Natural killer cell (primary cell): Measurements from ENCODE around the gene MXRA7. TPM values are rescaled to one million over a fixed set of nuclear protein-coding genes. Genes with fewer than 3 reads are reported as not detected.

Experiments used
- ATAC-seq, 3 donors: fragments of 150-1000 bp in 2 of 3; fragments of 200-7000 bp in 1 of 3; cut with Tn5 transposase; 1 replicate in 1 of 3; 2 replicates in 2 of 3; pipeline ENCODE4 v1.10.0; 2021; ENCODE audit warnings: mild to moderate bottlenecking in 2 of 3, moderate library complexity in 2 of 3
- DNase-seq, 2 donors: peaks; one replicate each; pipeline versions ENCODE4 v3.0.0 to v3.0.0-alpha.2; 2013 to 2021; ENCODE audit warnings: mixed read lengths in 1 of 2
- H3K27ac ChIP-seq: one replicate; pipeline ENCODE4 v1.5.1; 2013; ENCODE audit warnings: mild to moderate bottlenecking, low read length
- H3K27me3 ChIP-seq: one replicate; pipeline ENCODE4 v1.6.1; 2013; ENCODE audit warnings: low read length; ENCODE audit not compliant: control insufficient read depth, insufficient read depth
- H3K36me3 ChIP-seq: one replicate; pipeline ENCODE4 v1.6.1; 2013; ENCODE audit warnings: low read length; ENCODE audit not compliant: control insufficient read depth, insufficient read depth
- H3K4me1 ChIP-seq: one replicate; pipeline ENCODE4 v1.6.1; 2013; ENCODE audit warnings: low read length; ENCODE audit not compliant: control insufficient read depth, insufficient read depth
- H3K4me3 ChIP-seq: one replicate; pipeline ENCODE4 v1.5.1; 2013; ENCODE audit warnings: low read length
- H3K9me3 ChIP-seq: one replicate; pipeline ENCODE4 v1.6.1; 2013; ENCODE audit warnings: low read length; ENCODE audit not compliant: control insufficient read depth, insufficient read depth
- H3K27ac Mint-ChIP-seq, 2 donors: one replicate each; pipeline ENCODE4 v1.8.0; 2022; ENCODE audit warnings: mild to moderate bottlenecking in 2 of 2, mixed read lengths in 2 of 2, moderate library complexity in 1 of 2
- H3K27me3 Mint-ChIP-seq, 2 donors: one replicate each; pipeline ENCODE4 v1.8.0; 2022; ENCODE audit warnings: low read depth in 2 of 2, mixed read lengths in 2 of 2
- H3K36me3 Mint-ChIP-seq: one replicate; pipeline ENCODE4 v1.8.0; 2022; ENCODE audit warnings: mixed read lengths
- H3K4me1 Mint-ChIP-seq, 2 donors: one replicate each; pipeline ENCODE4 v1.8.0; 2022; ENCODE audit warnings: mixed read lengths in 2 of 2
- H3K4me3 Mint-ChIP-seq: one replicate; pipeline ENCODE4 v1.8.0; 2022; ENCODE audit warnings: mild to moderate bottlenecking, moderate library complexity, mixed read lengths
- H3K9me3 Mint-ChIP-seq, 2 donors: one replicate each; pipeline ENCODE4 v1.8.0; 2022; ENCODE audit warnings: mixed read lengths in 2 of 2
- CTCF ChIP-seq: fragments of 200-600 bp; IDR thresholded peaks from one replicate; pipeline ENCODE4 v1.8.0; 2022; ENCODE audit warnings: antibody characterized with exemption
- WGBS: methylation state at CpG from one replicate; pipeline ENCODE4 v1.1.7; 2013; ENCODE audit warnings: missing lambda C conversion rate; ENCODE audit not compliant: insufficient coverage; 5-methylcytosine and 5-hydroxymethylcytosine counted together
- intact Hi-C: fragments of 100-400 bp; cut with micrococcal nuclease; formaldehyde crosslinking; loops from one replicate; pipeline ENCODE4 v1.14.2; 2022
- total RNA-seq, 4 donors: library from RNA; stranded (reverse); fragments of 120-200 nt in 1 of 4; gene quantifications; one replicate each; pipeline versions ENCODE4 v1.2.3 to v1.2.4, GENCODE V29; 2013 to 2022

Gene MXRA7
- total RNA-seq, 3 donors from 2014 or later (not counting 1 experiment from before 2014, with no cell fraction given), result 31.6 to 47.6 (median 46.5) TPM

GRCh38 chr17:76738468-76738850, 27.7 kb upstream of the MXRA7 start:
- Mint-ChIP-seq H3K4me3 (peak overlapping the region; percentile 96), H3K4me1 (peaks cover 47 to 48% of the 10 kb centered on the region in 2 donors), H3K36me3 (peaks cover 30% of the 10 kb centered on the region), H3K27me3 (no peaks in the 10 kb centered on the region), H3K27ac (peak overlapping the region; percentile 99), H3K9me3 (no peaks in the 10 kb centered on the region)
- 11% methylated on average over 3 of the region's 7 CpGs for WGBS
- Histone ChIP-seq H3K9me3 (no peaks in the 10 kb centered on the region), H3K36me3 (peaks cover 37% of the 10 kb centered on the region), H3K27me3 (no peaks in the 10 kb centered on the region), H3K27ac (peak overlapping the region; percentile 98), H3K4me3 (peak overlapping the region; percentile 81), H3K4me1 (peaks cover 23% of the 10 kb centered on the region)
- intact Hi-C loops, result loop anchor here (10.0 kb wide), 1 partner anchor 474 kb away; the partner anchor contains the start of gene UBALD2
- TF ChIP-seq CTCF, result no peak
- DNase-seq (peak in 1 of 2 donors; percentile 37), ATAC-seq (no peak)

GRCh38 chr17:76737676-76738467, 27.1 kb upstream of the MXRA7 start, which contains the start of gene MFSD11:
TSS of gene MFSD11 (plus strand) at chr17:76738119. CDS start at chr17:76738353, 234 bp downstream.
- peak; percentile 91 to 97 for DNase-seq
- Mint-ChIP-seq H3K27ac (peak within 1 kb of the TSS; percentile 99), H3K9me3 (no peaks in the 10 kb centered on the region), H3K4me1 (peaks cover 53 to 54% of the 10 kb centered on the region in 2 donors), H3K27me3 (no peaks in the 10 kb centered on the region), H3K4me3 (peak within 1 kb of the TSS; percentile 96), H3K36me3 (peaks cover 35% of the 10 kb centered on the region)
- TF ChIP-seq CTCF, result no peak
- no peaks in the 10 kb centered on the region for H3K9me3 ChIP-seq
- H3K36me3 ChIP-seq, result peaks cover 38% of the 10 kb centered on the region
- ATAC-seq, result peak; percentile 59 to 82 (median 69)
- peak within 1 kb of the TSS; percentile 81 for H3K4me3 ChIP-seq
- H3K27ac ChIP-seq, result peak within 1 kb of the TSS; percentile 98
- under 1% methylated on average over 55 of the region's 57 CpGs for WGBS
- H3K27me3 ChIP-seq, result no peaks in the 10 kb centered on the region
- peaks cover 23% of the 10 kb centered on the region for H3K4me1 ChIP-seq
- intact Hi-C loops, result loop anchor here (1.0 to 10.0 kb wide), 3 partner anchors 22 to 473 kb away; partner anchors contain the start of gene UBALD2

GRCh38 chr17:76737082-76737675, 26.4 kb upstream of the MXRA7 start, which contains the start of gene SRSF2:
TSS of gene SRSF2 (minus strand) at chr17:76737331. CDS start at chr17:76737160, 171 bp downstream.
- peak within 1 kb of the TSS; percentile 81 for H3K4me3 ChIP-seq
- DNase-seq, result peak; percentile 98 to 100
- under 1% methylated on average over 60 of the region's 60 CpGs for WGBS
- TF ChIP-seq CTCF, result no peak
- Mint-ChIP-seq H3K9me3 (no peaks in the 10 kb centered on the region), H3K27me3 (no peaks in the 10 kb centered on the region), H3K4me1 (peaks cover 53 to 59% of the 10 kb centered on the region in 2 donors), H3K27ac (peak within 1 kb of the TSS; percentile 99 to 100), H3K4me3 (peak within 1 kb of the TSS; percentile 96), H3K36me3 (peaks cover 33% of the 10 kb centered on the region)
- H3K27me3 ChIP-seq, result no peaks in the 10 kb centered on the region
- H3K27ac ChIP-seq, result peak within 1 kb of the TSS; percentile 98
- intact Hi-C loops, result loop anchor here (1.0 to 10.0 kb wide), 3 partner anchors 21 to 472 kb away; partner anchors contain the start of gene UBALD2
- H3K4me1 ChIP-seq, result peaks cover 26% of the 10 kb centered on the region
- peak; percentile 73 to 89 (median 75) for ATAC-seq
- H3K36me3 ChIP-seq, result peaks cover 40% of the 10 kb centered on the region
- H3K9me3 ChIP-seq, result no peaks in the 10 kb centered on the region
